Cardiac fibroblast (primary cell): ENCODE results near the gene LITAF.

Source experiments
- DNase-seq, 2 donors: peaks; one replicate each; pipeline versions ENCODE4 v3.0.0 to v3.0.0-alpha.2; 2010; ENCODE audit warnings: low read depth in 2 of 2
- H3K4me3 ChIP-seq, 2 donors: replicated peaks in 1 of 2; 1 replicate in 1 of 2; 2 replicates in 1 of 2; pipeline ENCODE4 v1.5.1; 2011; ENCODE audit warnings: low read depth in 2 of 2, low read length in 2 of 2, mild to moderate bottlenecking in 2 of 2, moderate library complexity in 1 of 2
- TF ChIP-seq, protein P1 (sequence below): IDR thresholded peaks from one replicate; pipeline ENCODE4 v1.5.1; 2011; ENCODE audit warnings: low read depth, mild to moderate bottlenecking, low read length, inconsistent platforms

LITAF gene

DNA sequence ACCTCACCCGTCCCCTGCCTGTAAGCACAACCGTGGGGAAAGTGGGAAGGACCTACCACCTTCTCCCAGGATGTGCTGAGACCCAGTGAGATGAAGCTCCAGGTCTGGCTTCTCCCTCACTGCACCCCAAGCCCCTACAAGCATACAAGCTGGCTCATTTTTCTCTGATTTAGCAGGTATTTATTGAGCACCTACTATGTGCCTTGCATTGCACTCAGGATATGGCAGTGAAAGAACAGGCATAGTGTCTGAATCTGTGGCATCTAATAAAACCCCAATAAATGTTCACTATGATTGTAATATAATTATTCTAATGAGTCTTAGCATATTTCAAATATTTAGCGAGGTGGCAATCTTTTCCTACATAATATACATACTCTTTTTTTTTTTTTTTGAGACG lies 84.5 kb downstream of the LITAF start:
- no peak for DNase-seq
- H3K4me3 ChIP-seq = no peak overlapping the region
- TF ChIP-seq, protein P1, sequence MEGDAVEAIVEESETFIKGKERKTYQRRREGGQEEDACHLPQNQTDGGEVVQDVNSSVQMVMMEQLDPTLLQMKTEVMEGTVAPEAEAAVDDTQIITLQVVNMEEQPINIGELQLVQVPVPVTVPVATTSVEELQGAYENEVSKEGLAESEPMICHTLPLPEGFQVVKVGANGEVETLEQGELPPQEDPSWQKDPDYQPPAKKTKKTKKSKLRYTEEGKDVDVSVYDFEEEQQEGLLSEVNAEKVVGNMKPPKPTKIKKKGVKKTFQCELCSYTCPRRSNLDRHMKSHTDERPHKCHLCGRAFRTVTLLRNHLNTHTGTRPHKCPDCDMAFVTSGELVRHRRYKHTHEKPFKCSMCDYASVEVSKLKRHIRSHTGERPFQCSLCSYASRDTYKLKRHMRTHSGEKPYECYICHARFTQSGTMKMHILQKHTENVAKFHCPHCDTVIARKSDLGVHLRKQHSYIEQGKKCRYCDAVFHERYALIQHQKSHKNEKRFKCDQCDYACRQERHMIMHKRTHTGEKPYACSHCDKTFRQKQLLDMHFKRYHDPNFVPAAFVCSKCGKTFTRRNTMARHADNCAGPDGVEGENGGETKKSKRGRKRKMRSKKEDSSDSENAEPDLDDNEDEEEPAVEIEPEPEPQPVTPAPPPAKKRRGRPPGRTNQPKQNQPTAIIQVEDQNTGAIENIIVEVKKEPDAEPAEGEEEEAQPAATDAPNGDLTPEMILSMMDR = no peak

DNA sequence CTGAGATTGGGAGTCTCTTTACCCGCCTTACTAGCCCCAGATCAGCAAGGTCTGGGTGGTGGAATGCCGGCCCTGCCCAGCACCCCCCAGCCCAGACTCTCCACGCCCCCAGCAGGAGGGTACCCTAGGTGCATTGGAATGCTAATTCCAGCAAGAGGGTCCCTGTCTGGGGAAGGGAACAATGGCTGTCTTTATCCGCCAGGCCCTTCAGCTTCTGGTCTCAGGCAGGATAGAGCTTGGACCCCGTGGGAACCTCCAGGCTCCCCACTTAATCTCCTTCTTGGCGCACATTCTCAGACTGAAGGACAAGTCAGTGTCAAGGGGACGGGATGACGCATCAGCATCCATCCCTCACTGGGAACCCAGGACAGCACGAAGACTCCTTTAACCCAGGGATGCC lies 85.1 kb downstream of the LITAF start:
- no peak for DNase-seq
- no peak overlapping the region for H3K4me3 ChIP-seq
- TF ChIP-seq, protein P1 = no peak

DNA sequence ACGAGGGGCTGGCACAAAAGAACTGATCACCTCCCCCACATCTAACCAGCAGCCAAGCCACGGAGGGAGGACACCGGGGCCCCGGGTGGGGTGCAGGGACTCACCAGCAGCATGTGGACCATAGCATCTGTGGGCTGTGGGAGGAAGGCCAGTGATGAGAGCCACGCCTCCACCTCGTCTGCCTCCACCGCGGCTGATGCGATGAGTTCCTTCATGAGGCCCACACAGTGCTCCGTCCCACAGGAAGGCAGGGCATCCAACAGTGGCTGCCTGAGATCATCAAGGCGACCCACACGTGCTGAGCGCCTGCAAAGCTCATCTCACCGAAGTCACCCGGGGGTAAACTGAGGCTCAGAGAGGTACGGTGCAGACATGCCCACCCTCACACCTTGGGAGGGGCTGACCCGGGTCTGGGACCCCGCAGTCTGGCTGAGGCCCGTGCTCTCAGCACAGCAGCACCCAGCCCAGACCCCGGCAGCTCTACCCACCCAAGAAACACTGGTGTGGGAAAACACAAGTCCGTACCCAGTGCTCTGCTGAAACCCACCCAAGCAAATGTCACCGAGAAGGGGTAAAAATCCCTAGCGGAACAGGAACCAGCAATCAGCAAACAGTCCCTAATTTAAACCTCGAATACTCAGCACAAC lies 85.9 kb downstream of the LITAF start:
- TF ChIP-seq, protein P1 = no peak
- DNase-seq = no peak
- H3K4me3 ChIP-seq = no peak overlapping the region

DNA sequence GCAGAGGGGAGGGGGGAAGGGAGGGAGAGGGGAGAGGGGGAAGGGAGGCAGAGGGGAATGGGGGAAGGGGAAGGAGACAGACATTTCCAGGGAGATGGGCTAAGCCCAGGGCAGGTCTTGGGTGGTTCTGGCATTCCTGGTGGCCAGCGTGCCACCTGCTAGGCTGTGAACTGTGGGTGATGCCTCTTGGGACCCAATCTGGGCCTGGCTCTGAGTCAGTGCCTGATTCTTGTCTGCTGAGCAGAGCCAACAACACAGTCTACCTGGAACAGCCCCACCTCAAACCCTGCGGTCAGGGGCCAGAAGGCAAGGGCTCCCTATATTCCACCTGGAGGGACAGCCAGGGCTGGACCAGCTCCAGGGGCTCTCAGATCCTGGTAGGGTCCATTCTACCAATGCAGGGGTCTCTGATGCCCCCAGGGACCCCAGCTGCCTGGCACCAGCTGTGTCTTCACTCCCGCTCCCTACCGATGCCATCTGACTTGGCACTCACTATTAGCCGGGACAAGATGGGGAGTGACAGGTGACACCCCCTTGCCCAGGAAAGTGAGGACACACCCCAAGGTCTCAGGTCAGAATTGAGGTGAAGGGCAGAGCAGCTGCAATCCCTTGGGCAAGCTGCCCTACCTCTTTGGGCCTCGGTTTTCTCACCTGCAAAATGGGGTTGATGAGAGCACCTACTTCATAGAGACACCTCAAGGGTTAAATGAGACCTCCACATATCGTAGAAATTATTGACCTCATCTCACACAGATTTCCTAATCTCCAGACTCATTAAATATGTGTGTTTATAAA lies 87.2 kb downstream of the LITAF start:
- TF ChIP-seq, protein P1 = no peak
- DNase-seq = no peak
- H3K4me3 ChIP-seq = no peak overlapping the region

DNA sequence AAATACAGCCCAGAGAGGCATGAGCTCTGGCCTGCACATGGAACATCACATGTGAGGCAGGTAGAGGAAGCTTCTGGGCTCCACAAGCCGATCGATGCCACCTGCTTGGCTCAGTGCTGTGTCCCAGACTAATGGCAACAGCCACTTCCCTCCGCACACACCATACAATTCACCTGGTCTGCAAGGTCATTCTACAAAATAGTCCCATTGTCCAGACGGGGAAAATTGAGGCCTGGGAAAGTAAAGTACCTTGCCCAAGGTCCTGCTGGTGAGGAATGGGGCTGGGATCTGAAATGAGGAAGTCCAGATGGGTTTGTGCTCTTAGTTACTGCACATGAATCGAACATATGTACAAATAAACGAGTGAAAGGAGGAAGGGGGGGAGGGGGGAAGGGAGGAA lies 88.0 kb downstream of the LITAF start:
- no peak overlapping the region for H3K4me3 ChIP-seq
- no peak for DNase-seq
- TF ChIP-seq, protein P1 = no peak

DNA sequence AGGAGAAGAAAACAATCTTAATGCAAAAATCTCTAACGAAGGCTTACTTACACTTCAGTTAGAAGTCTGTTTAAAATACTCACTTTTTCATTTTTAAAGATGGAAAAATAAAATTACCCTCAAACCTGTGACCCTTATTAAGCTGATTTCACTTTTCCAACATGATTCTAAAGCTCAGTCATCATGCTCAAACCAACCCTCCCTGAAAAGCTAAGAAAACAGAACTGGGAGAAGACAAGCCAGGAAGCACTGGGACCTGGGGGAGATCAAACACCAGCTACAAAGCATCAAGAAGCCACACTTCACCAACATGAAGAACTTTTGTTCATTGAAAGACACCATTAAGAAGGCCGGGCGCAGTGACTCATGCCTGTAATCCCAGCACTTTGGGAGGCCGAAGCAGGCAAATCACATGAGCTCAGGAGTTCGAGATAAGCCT lies 88.8 kb downstream of the LITAF start:
- peak; percentile 66 to 70 for DNase-seq
- TF ChIP-seq, protein P1 = no peak

More for the DNA sequence above, 88.8 kb downstream of the LITAF start:
- H3K4me3 ChIP-seq = no peak overlapping the region
